Neural cell (in vitro differentiated cells): ENCODE data around the gene PGC. TPM values are rescaled to one million over a fixed set of nuclear protein-coding genes. Genes with fewer than 3 reads are reported as not detected.

ENCODE experiments used
- H2AFZ ChIP-seq: fragments of 200-600, 300-800 bp; sonication (generic), shearing (Covaris generic); 2 replicates; pipeline ENCODE4 v1.6.0; 2014; ENCODE audit warnings: low read depth, mild to moderate bottlenecking, antibody characterized with exemption, low read length, moderate library complexity
- H3F3A ChIP-seq: fragments of 200-600 bp; shearing (Covaris generic); 2 replicates; pipeline ENCODE4 v1.6.1; 2016; ENCODE audit warnings: mild to moderate bottlenecking, moderate library complexity, mixed read lengths, antibody characterized with exemption, low read length; ENCODE audit not compliant: insufficient read depth, poor library complexity, severe bottlenecking
- H3K27ac ChIP-seq: fragments of 200-600, 300-800 bp; sonication (generic), shearing (Covaris generic); 2 replicates; pipeline ENCODE4 v1.5.1; 2014; ENCODE audit warnings: mild to moderate bottlenecking, low read length, moderate library complexity
- H3K27me3 ChIP-seq: fragments of 300-800, 200-600 bp; sonication (generic), shearing (Covaris generic); 2 replicates; pipeline ENCODE4 v1.6.0; 2014; ENCODE audit warnings: mild to moderate bottlenecking, low read depth, low read length, moderate library complexity; ENCODE audit not compliant: insufficient read depth
- H3K36me3 ChIP-seq: fragments of 300-800, 200-600 bp; sonication (generic), shearing (Covaris generic); 2 replicates; pipeline ENCODE4 v1.5.1; 2014; ENCODE audit warnings: mild to moderate bottlenecking, antibody characterized with exemption, low read length, moderate library complexity; ENCODE audit not compliant: insufficient read depth
- H3K4me2 ChIP-seq: fragments of 300-800, 200-600 bp; sonication (generic), shearing (Covaris generic); 2 replicates; pipeline ENCODE4 v1.6.0; 2014; ENCODE audit warnings: mild to moderate bottlenecking, low read length
- H3K4me3 ChIP-seq: fragments of 300-800, 200-600 bp; sonication (generic), shearing (Covaris generic); 2 replicates; pipeline ENCODE4 v1.5.1; 2014; ENCODE audit warnings: mild to moderate bottlenecking, low read length, moderate library complexity
- H3K79me2 ChIP-seq: fragments of 200-600 bp; shearing (Covaris generic); replicated peaks from 2 replicates; pipeline ENCODE4 v1.6.0; 2014; ENCODE audit warnings: mild to moderate bottlenecking, low read length, moderate library complexity; ENCODE audit not compliant: insufficient read depth
- H3K9ac ChIP-seq: fragments of 300-800, 200-600 bp; sonication (generic), shearing (Covaris generic); 2 replicates; pipeline ENCODE4 v1.6.1; 2016; ENCODE audit warnings: mild to moderate bottlenecking, low read length, mixed read lengths
- H3K9me2 ChIP-seq: fragments of 200-600 bp; shearing (Covaris generic); 2 replicates; pipeline ENCODE4 v1.6.1; 2016; ENCODE audit warnings: mild to moderate bottlenecking, low read length, mixed read lengths; ENCODE audit not compliant: insufficient read depth
- H3K9me3 ChIP-seq: fragments of 200-600, 300-800 bp; sonication (generic), shearing (Covaris generic); 2 replicates; pipeline ENCODE4 v1.6.1; 2016; ENCODE audit warnings: mild to moderate bottlenecking, mixed run types, low read length, moderate library complexity, mixed read lengths
- H4K20me1 ChIP-seq: fragments of 200-600 bp; shearing (Covaris generic); 2 replicates; pipeline ENCODE4 v1.6.1; 2016; ENCODE audit warnings: mild to moderate bottlenecking, mixed run types; ENCODE audit not compliant: insufficient read depth
- EP300 ChIP-seq: fragments of 450-650 bp; conservative IDR thresholded peaks from 2 replicates; pipeline ENCODE4 v1.6.1; 2014; ENCODE audit warnings: antibody characterized with exemption, mild to moderate bottlenecking, moderate library complexity; ENCODE audit not compliant: poor library complexity, severe bottlenecking
- EZH2 ChIP-seq: fragments of 200-600, 300-800 bp; shearing (Covaris generic), sonication (generic); IDR thresholded peaks from 2 replicates; pipeline ENCODE4 v1.6.1; 2014; ENCODE audit warnings: antibody characterized with exemption, low read length, borderline replicate concordance, mild to moderate bottlenecking; ENCODE audit not compliant: insufficient read depth, poor library complexity, severe bottlenecking
- MXI1 ChIP-seq: fragments of 450-650 bp; conservative IDR thresholded peaks from 2 replicates; pipeline ENCODE4 v1.6.1; 2014; ENCODE audit warnings: antibody characterized with exemption, mild to moderate bottlenecking; ENCODE audit not compliant: poor library complexity, severe bottlenecking
- POLR2AphosphoS5 ChIP-seq: IDR thresholded peaks from 2 replicates; pipeline ENCODE4 v1.6.1; 2012
- RAD21 ChIP-seq: fragments of 450-650 bp; conservative IDR thresholded peaks from 2 replicates; pipeline ENCODE4 v1.6.1; 2014; ENCODE audit warnings: antibody characterized with exemption, mild to moderate bottlenecking, moderate library complexity
- SMC3 ChIP-seq: fragments of 450-650 bp; conservative IDR thresholded peaks from 2 replicates; pipeline ENCODE4 v1.6.1; 2014; ENCODE audit warnings: antibody characterized with exemption, mild to moderate bottlenecking, moderate library complexity; ENCODE audit not compliant: poor library complexity
- TAF1 ChIP-seq: IDR thresholded peaks from 2 replicates; pipeline ENCODE4 v1.6.1; 2012; ENCODE audit warnings: low read depth
- polyA plus RNA-seq: library from polyadenylated mRNA; depleted of rRNA; stranded (reverse); fragments of >200 nt; gene quantifications from 2 replicates; pipeline ENCODE4 v1.2.3, GENCODE V29; 2014
- TF ChIP-seq, protein P1 (sequence below): fragments of 450-650 bp; IDR thresholded peaks from 2 replicates; pipeline ENCODE4 v1.5.1; 2014; ENCODE audit warnings: antibody characterized with exemption, mild to moderate bottlenecking, moderate library complexity; ENCODE audit not compliant: poor library complexity, severe bottlenecking
- TF ChIP-seq, protein P2 (sequence below): IDR thresholded peaks from 2 replicates; pipeline ENCODE4 v1.6.1; 2012; ENCODE audit warnings: borderline replicate concordance

PGC gene
- polyA plus RNA-seq, 1 donor from 2014 or later, result not detected

DNA sequence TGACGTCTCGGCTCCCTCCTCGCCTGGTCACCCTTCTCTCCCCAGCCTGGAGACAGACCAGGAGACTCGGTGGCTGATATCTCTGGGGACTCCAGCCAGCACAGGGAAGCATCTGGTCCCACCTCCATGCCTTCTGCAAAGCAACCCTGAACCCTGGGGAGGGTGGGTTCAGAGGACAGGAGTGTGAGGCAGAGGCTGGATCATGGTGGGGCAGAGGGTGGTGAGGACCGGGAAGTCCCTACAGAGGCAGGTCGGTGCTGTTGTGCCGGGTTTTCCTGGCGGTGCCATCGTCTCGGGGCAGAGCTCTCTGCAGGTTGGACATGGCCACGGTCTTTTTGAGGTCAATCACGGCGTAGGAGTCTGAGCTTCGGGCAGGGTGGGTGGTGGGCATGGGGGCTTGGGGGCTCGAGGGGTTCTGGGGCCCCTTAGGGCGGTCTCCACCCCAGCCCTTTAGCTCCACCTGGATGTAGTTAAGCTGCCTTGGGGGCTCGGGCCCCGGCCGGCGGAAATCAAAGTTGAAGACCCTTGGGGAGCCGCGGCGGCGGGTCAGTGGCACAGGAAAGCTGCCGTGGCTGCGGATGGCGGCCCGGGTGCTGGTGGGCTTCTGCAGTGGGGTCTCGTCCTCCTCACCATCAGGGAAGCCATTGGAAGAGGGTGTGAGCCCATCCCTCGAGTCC is 23.3 kb upstream of the PGC start:
- no peaks in the 10 kb centered on the region for H4K20me1 ChIP-seq
- H3K4me3 ChIP-seq, result no peak overlapping the region
- H3K9ac ChIP-seq, result no peak overlapping the region
- no peak overlapping the region for H3K4me2 ChIP-seq
- no peaks in the 10 kb centered on the region for H3K9me3 ChIP-seq
- no peaks in the 10 kb centered on the region for H3K79me2 ChIP-seq
- no peaks in the 10 kb centered on the region for H3K9me2 ChIP-seq
- H2AFZ ChIP-seq, result no peak overlapping the region
- no peak for TF ChIP-seq RAD21
- TF ChIP-seq POLR2AphosphoS5, result no peak
- no peak overlapping the region for H3K27ac ChIP-seq
- no peaks in the 10 kb centered on the region for H3F3A ChIP-seq
- H3K27me3 ChIP-seq, result no peaks in the 10 kb centered on the region
- no peaks in the 10 kb centered on the region for H3K36me3 ChIP-seq

DNA sequence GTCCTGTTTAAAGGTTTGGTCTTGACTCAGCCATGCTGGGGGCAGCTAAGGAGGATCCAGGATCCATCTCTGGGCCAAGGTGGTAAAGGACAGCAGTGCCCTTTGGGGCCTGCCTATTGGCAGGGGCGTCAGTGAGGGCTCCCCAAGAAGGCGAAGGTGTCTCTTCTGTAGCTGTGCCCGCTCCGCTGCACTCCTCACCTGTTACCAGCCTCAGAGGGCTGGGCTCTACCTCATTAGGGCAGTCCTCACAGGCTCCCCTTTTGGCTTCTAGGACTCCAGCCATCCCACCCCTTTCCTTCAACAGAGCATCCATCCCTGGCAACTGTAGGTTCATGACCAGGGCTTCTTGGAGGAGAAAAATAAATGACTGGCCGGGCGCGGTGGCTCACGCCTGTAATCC is 22.2 kb upstream of the PGC start:
- Histone ChIP-seq H3K27me3 (no peaks in the 10 kb centered on the region), H3K9me2 (no peaks in the 10 kb centered on the region), H3K79me2 (no peaks in the 10 kb centered on the region), H3K9ac (no peak overlapping the region), H3K27ac (no peak overlapping the region), H3K9me3 (no peaks in the 10 kb centered on the region), H3K4me2 (no peak overlapping the region), H3K4me3 (no peak overlapping the region), H2AFZ (no peak overlapping the region), H4K20me1 (no peaks in the 10 kb centered on the region), H3K36me3 (no peaks in the 10 kb centered on the region), H3F3A (no peaks in the 10 kb centered on the region)
- TF ChIP-seq EP300 (no peak), MXI1 (no peak), TAF1 (no peak), RAD21 (no peak), SMC3 (no peak), POLR2AphosphoS5 (no peak), EZH2 (no peak)
- TF ChIP-seq, protein P1, sequence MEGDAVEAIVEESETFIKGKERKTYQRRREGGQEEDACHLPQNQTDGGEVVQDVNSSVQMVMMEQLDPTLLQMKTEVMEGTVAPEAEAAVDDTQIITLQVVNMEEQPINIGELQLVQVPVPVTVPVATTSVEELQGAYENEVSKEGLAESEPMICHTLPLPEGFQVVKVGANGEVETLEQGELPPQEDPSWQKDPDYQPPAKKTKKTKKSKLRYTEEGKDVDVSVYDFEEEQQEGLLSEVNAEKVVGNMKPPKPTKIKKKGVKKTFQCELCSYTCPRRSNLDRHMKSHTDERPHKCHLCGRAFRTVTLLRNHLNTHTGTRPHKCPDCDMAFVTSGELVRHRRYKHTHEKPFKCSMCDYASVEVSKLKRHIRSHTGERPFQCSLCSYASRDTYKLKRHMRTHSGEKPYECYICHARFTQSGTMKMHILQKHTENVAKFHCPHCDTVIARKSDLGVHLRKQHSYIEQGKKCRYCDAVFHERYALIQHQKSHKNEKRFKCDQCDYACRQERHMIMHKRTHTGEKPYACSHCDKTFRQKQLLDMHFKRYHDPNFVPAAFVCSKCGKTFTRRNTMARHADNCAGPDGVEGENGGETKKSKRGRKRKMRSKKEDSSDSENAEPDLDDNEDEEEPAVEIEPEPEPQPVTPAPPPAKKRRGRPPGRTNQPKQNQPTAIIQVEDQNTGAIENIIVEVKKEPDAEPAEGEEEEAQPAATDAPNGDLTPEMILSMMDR, result no peak
- TF ChIP-seq, protein P2, sequence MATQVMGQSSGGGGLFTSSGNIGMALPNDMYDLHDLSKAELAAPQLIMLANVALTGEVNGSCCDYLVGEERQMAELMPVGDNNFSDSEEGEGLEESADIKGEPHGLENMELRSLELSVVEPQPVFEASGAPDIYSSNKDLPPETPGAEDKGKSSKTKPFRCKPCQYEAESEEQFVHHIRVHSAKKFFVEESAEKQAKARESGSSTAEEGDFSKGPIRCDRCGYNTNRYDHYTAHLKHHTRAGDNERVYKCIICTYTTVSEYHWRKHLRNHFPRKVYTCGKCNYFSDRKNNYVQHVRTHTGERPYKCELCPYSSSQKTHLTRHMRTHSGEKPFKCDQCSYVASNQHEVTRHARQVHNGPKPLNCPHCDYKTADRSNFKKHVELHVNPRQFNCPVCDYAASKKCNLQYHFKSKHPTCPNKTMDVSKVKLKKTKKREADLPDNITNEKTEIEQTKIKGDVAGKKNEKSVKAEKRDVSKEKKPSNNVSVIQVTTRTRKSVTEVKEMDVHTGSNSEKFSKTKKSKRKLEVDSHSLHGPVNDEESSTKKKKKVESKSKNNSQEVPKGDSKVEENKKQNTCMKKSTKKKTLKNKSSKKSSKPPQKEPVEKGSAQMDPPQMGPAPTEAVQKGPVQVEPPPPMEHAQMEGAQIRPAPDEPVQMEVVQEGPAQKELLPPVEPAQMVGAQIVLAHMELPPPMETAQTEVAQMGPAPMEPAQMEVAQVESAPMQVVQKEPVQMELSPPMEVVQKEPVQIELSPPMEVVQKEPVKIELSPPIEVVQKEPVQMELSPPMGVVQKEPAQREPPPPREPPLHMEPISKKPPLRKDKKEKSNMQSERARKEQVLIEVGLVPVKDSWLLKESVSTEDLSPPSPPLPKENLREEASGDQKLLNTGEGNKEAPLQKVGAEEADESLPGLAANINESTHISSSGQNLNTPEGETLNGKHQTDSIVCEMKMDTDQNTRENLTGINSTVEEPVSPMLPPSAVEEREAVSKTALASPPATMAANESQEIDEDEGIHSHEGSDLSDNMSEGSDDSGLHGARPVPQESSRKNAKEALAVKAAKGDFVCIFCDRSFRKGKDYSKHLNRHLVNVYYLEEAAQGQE, result no peak
